Kidney (tissue), 14 donors: ENCODE measurements around the gene LIPC. TPM values are rescaled to one million over a fixed set of nuclear protein-coding genes. Genes with fewer than 3 reads are reported as not detected.

Experiments used
- DNase-seq, 5 donors: peaks; one replicate each; pipeline ENCODE4 v3.0.0-alpha.2; 2013 to 2020
- FAIRE-seq: peaks from 2 replicates; lab custom pipeline; 2012; peaks lifted over from hg19 to GRCh38; lab: Jason Lieb, UNC
- H3K27ac ChIP-seq, 2 donors: one replicate each; pipeline ENCODE4 v1.7.0; 2013; ENCODE audit warnings: low read depth in 2 of 2, low read length in 2 of 2, inconsistent platforms in 1 of 2
- H3K27me3 ChIP-seq: one replicate; pipeline ENCODE4 v1.7.1; 2013; ENCODE audit warnings: low read length, inconsistent platforms; ENCODE audit not compliant: control insufficient read depth, insufficient read depth
- H3K36me3 ChIP-seq, 3 donors: one replicate each; pipeline versions ENCODE4 v1.7.0 to v1.7.1; 2013; ENCODE audit warnings: low read length in 3 of 3, control low read depth in 1 of 3, inconsistent platforms in 1 of 3; ENCODE audit not compliant: insufficient read depth in 3 of 3, control insufficient read depth in 2 of 3
- H3K4me1 ChIP-seq, 3 donors: one replicate each; pipeline versions ENCODE4 v1.7.0 to v1.7.1; 2013; ENCODE audit warnings: low read length in 3 of 3, inconsistent platforms in 1 of 3, low read depth in 1 of 3; ENCODE audit not compliant: control insufficient read depth in 2 of 3, insufficient read depth in 2 of 3
- H3K4me3 ChIP-seq, 3 donors: one replicate each; pipeline versions ENCODE4 v1.7.0 to v1.8.1; 2013; ENCODE audit warnings: low read length in 3 of 3, control low read depth in 1 of 3, inconsistent platforms in 1 of 3
- H3K9ac ChIP-seq, 3 donors: one replicate each; pipeline versions ENCODE4 v1.7.0 to v1.7.1; 2013; ENCODE audit warnings: low read length in 3 of 3, control low read depth in 1 of 3, inconsistent platforms in 1 of 3
- H3K9me3 ChIP-seq, 3 donors: one replicate each; pipeline versions ENCODE4 v1.7.0 to v1.7.1; 2013; ENCODE audit warnings: low read length in 3 of 3, control low read depth in 1 of 3, inconsistent platforms in 1 of 3; ENCODE audit not compliant: control insufficient read depth in 2 of 3, insufficient read depth in 1 of 3
- intact Hi-C: fragments of 100-400 bp; cut with DNase I; formaldehyde crosslinking; loops from one replicate; pipeline ENCODE4 v1.11.1; 2022
- polyA plus RNA-seq: library from polyadenylated mRNA; stranded (reverse); fragments of 350-450 nt; fragmentation: Illumina TruSeq; extraction: RNeasy Lipid Tissue Mini Kit (QIAGEN cat#74804); gene quantifications from one replicate; pipeline ENCODE4 v1.2.3, GENCODE V29; 2014; ENCODE audit warnings: low read depth, low replicate concordance; ENCODE audit not compliant: insufficient read depth
- total RNA-seq: library from RNA; stranded (reverse); fragmentation: NEBNext Ultra II Directional; extraction: Animal tissue kit (Norgen Biotek cat#: 25700); gene quantifications from one replicate; pipeline ENCODE4 v1.2.1, GENCODE V29; 2021
- TF ChIP-seq, protein P1 (sequence below): IDR thresholded peaks from 3 replicates; pipeline ENCODE4 v1.5.1; 2012; ENCODE audit warnings: mild to moderate bottlenecking, moderate library complexity, borderline replicate concordance; ENCODE audit not compliant: insufficient read depth; ENCODE audit errors: extremely low read depth
- donor health status: control.
- donor health status: control.
- donor health status: control.
- donor health status: control.
- donor health status: control.
- donor health status: DM: yes; HTN: yes; CAD: no.
- donor health status: Normal renal cell carcinoma (clear cell type).

The LIPC gene
- total and polyA plus RNA-seq, 2 donors from 2014 or later: 9.9 to 21.6 TPM

GRCh38 chr15:58403581-58403980 is 28.2 kb upstream of the LIPC start:
- DNase-seq: no peak
- Histone ChIP-seq H3K27me3 (no peaks in the 10 kb centered on the region), H3K4me3 (no peak overlapping the region), H3K27ac (no peak overlapping the region), H3K9me3 (no peaks in the 10 kb centered on the region), H3K9ac (no peak overlapping the region), H3K4me1 (peaks cover 0 to 2% (median 0%) of the 10 kb centered on the region in 3 donors), H3K36me3 (no peaks in the 10 kb centered on the region)
- TF ChIP-seq, protein P1, sequence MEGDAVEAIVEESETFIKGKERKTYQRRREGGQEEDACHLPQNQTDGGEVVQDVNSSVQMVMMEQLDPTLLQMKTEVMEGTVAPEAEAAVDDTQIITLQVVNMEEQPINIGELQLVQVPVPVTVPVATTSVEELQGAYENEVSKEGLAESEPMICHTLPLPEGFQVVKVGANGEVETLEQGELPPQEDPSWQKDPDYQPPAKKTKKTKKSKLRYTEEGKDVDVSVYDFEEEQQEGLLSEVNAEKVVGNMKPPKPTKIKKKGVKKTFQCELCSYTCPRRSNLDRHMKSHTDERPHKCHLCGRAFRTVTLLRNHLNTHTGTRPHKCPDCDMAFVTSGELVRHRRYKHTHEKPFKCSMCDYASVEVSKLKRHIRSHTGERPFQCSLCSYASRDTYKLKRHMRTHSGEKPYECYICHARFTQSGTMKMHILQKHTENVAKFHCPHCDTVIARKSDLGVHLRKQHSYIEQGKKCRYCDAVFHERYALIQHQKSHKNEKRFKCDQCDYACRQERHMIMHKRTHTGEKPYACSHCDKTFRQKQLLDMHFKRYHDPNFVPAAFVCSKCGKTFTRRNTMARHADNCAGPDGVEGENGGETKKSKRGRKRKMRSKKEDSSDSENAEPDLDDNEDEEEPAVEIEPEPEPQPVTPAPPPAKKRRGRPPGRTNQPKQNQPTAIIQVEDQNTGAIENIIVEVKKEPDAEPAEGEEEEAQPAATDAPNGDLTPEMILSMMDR: no peak
- intact Hi-C loops: no loop called here
- FAIRE-seq: no peak

GRCh38 chr15:58404020-58404419 is 27.8 kb upstream of the LIPC start:
- peaks cover 0 to 2% (median 0%) of the 10 kb centered on the region in 3 donors for H3K4me1 ChIP-seq
- no peak for DNase-seq
- no peaks in the 10 kb centered on the region for H3K36me3 ChIP-seq
- no peak for FAIRE-seq
- H3K27me3 ChIP-seq: no peaks in the 10 kb centered on the region
- H3K9ac ChIP-seq: no peak overlapping the region
- no peak overlapping the region for H3K27ac ChIP-seq
- no peak overlapping the region for H3K4me3 ChIP-seq
- TF ChIP-seq, protein P1: no peak
- H3K9me3 ChIP-seq: no peaks in the 10 kb centered on the region
- intact Hi-C loops: no loop called here

GRCh38 chr15:58404722-58405121 is 27.1 kb upstream of the LIPC start:
- no peaks in the 10 kb centered on the region for H3K36me3 ChIP-seq
- no peak for FAIRE-seq
- no peaks in the 10 kb centered on the region for H3K9me3 ChIP-seq
- DNase-seq: no peak
- no peak overlapping the region for H3K9ac ChIP-seq
- H3K4me3 ChIP-seq: no peak overlapping the region
- TF ChIP-seq, protein P1: no peak
- H3K27me3 ChIP-seq: no peaks in the 10 kb centered on the region
- peaks cover 0 to 2% (median 0%) of the 10 kb centered on the region in 3 donors for H3K4me1 ChIP-seq
- H3K27ac ChIP-seq: no peak overlapping the region
- intact Hi-C loops: no loop called here

- intact Hi-C loops: no loop called here
- Histone ChIP-seq H3K9me3 (no peaks in the 10 kb centered on the region), H3K27me3 (no peaks in the 10 kb centered on the region), H3K9ac (no peak overlapping the region), H3K4me1 (no peaks in the 10 kb centered on the region), H3K27ac (no peak overlapping the region), H3K36me3 (no peaks in the 10 kb centered on the region), H3K4me3 (no peak overlapping the region)
- DNase-seq (no peak), FAIRE-seq (no peak)
- TF ChIP-seq, protein P1: no peak
Observed at GRCh38 chr15:58405865-58406264, 25.9 kb upstream of the LIPC start.
